Panc1 (cell line): Measurements from ENCODE around the gene FRMD4A. TPM values are rescaled to one million over a fixed set of nuclear protein-coding genes. Genes with fewer than 3 reads are reported as not detected.

ENCODE experiments used
- ATAC-seq: fragments of 200-7000 bp; cut with Tn5 transposase; 2 replicates; pipeline ENCODE4 v1.9.1; 2020; ENCODE audit warnings: mild to moderate bottlenecking, moderate library complexity
- BruUV-seq: library from RNA; stranded (reverse); fragments of 400-500 nt; replicated peaks from 2 replicates; lab custom pipeline; 2021; lab: Mats Ljungman, UMichigan
- CTCF ChIA-PET: fragments of 300-600 bp; sonication (Branson Sonifier 250); formaldehyde crosslinking; loops from one replicate; lab custom pipeline; 2022; ENCODE audit warnings: antibody characterized with exemption; lab: Charles Lee
- POLR2A ChIA-PET: fragments of 300-600 bp; sonication (Branson Sonifier 250); formaldehyde crosslinking; loops from one replicate; lab custom pipeline; 2022; ENCODE audit warnings: antibody characterized with exemption; lab: Charles Lee
- DNase-seq: peaks from one replicate; pipeline ENCODE4 v3.0.0-alpha.2; 2010; ENCODE audit warnings: low read depth, low spot score
- H3K27ac ChIP-seq: 2 replicates; pipeline ENCODE4 v1.5.1; 2011; ENCODE audit warnings: mild to moderate bottlenecking, low read length, inconsistent platforms
- H3K27me3 ChIP-seq: fragments of 200-500 bp; sonication (Bioruptor generic); 2 replicates; pipeline ENCODE4 v1.6.0; 2014; ENCODE audit warnings: low read length, inconsistent platforms; ENCODE audit not compliant: control insufficient read depth, insufficient read depth
- H3K36me3 ChIP-seq: fragments of 200-500 bp; sonication (Bioruptor generic); 2 replicates; pipeline ENCODE4 v1.5.1; 2014; ENCODE audit warnings: inconsistent platforms, mild to moderate bottlenecking, low read length, moderate library complexity; ENCODE audit not compliant: control insufficient read depth, insufficient read depth
- H3K4me1 ChIP-seq: 2 replicates; pipeline ENCODE4 v1.5.1; 2011; ENCODE audit warnings: inconsistent platforms, mild to moderate bottlenecking, low read length, moderate library complexity; ENCODE audit not compliant: control insufficient read depth, insufficient read depth
- H3K4me3 ChIP-seq, 2 experiments: 2 replicates each; pipeline ENCODE4 v1.5.1; 2011 to 2012; ENCODE audit warnings: low read depth in 2 of 2, low read length in 2 of 2, mild to moderate bottlenecking in 2 of 2, inconsistent platforms in 1 of 2, moderate library complexity in 1 of 2
- H3K9me3 ChIP-seq: fragments of 200-500 bp; sonication (Bioruptor generic); 2 replicates; pipeline ENCODE4 v1.5.1; 2014; ENCODE audit warnings: low read depth, mild to moderate bottlenecking, inconsistent platforms, low read length, moderate library complexity; ENCODE audit not compliant: control insufficient read depth, insufficient read depth
- CTCF ChIP-seq: fragments of 450-650 bp; IDR thresholded peaks from 2 replicates; pipeline ENCODE4 v1.5.1; 2017; ENCODE audit warnings: mild to moderate bottlenecking
- POLR2AphosphoS5 ChIP-seq: IDR thresholded peaks from 2 replicates; pipeline ENCODE4 v1.6.1; 2012; ENCODE audit warnings: mild to moderate bottlenecking, low read depth, low read length, moderate library complexity
- REST ChIP-seq, 2 experiments: IDR thresholded peaks; 2 replicates each; pipeline ENCODE4 v1.6.1; 2011 to 2012; ENCODE audit warnings: low read depth in 2 of 2, control low read depth in 1 of 2, low read length in 1 of 2, mild to moderate bottlenecking in 1 of 2, moderate library complexity in 1 of 2; ENCODE audit not compliant: insufficient read depth in 1 of 2
- SIN3A ChIP-seq: IDR thresholded peaks from 2 replicates; pipeline ENCODE4 v1.6.1; 2012; ENCODE audit warnings: low read depth, mild to moderate bottlenecking, low read length, moderate library complexity, borderline replicate concordance; ENCODE audit not compliant: insufficient read depth
- TCF7L2 ChIP-seq: IDR thresholded peaks from 2 replicates; pipeline ENCODE4 v1.6.1; 2011; ENCODE audit warnings: mild to moderate bottlenecking, low read depth, low read length, inconsistent platforms
- in situ Hi-C: cut with HindIII; loops from 2 replicates; pipeline ENCODE4 v1.10.0; 2016; ENCODE audit warnings: low sequenced_read_pairs, low pct_unique_long_range_greater_than_20kb
- intact Hi-C: fragments of 100-400 bp; cut with micrococcal nuclease; formaldehyde crosslinking; loops from one replicate; pipeline ENCODE4 v1.10.0; 2022; ENCODE audit not compliant: unreplicated experiment
- total RNA-seq: library from RNA; stranded (reverse); gene quantifications from one replicate; pipeline ENCODE4 v1.2.1, GENCODE V29; 2021; ENCODE audit not compliant: unreplicated experiment

The FRMD4A gene
- total RNA-seq, 1 experiment from 2014 or later: 7.1 TPM

- DNase-seq: no peak
- Histone ChIP-seq H3K4me1 (no peaks in the 10 kb centered on the region), H3K36me3 (no peaks in the 10 kb centered on the region), H3K9me3 (no peaks in the 10 kb centered on the region), H3K4me3 (no peak overlapping the region), H3K27me3 (peaks cover 3% of the 10 kb centered on the region), H3K27ac (no peak overlapping the region)
- intact Hi-C loops (no loop called here), in situ Hi-C loops (no loop called here)
- ChIA-PET CTCF (no interaction called here), POLR2A (no interaction called here)
- TF ChIP-seq CTCF (no peak), TCF7L2 (no peak), POLR2AphosphoS5 (no peak), SIN3A (no peak), REST (IDR thresholded peaks at IDR 0.05; ENCODE audit: insufficient read depth in 1 of 2, low read depth in 2 of 2, low read length in 1 of 2) (no peak)
- no TSS peak for BruUV-seq
- ATAC-seq: no peak
Observed at GRCh38 chr10:14333606-14334005, 2.9 kb upstream of the FRMD4A start.

- ChIA-PET CTCF (no interaction called here), POLR2A (no interaction called here)
- H3K4me1 ChIP-seq: no peaks in the 10 kb centered on the region
- ATAC-seq (no peak), DNase-seq (no peak)
- intact Hi-C loops (no loop called here), in situ Hi-C loops (no loop called here)
- H3K4me3 ChIP-seq: no peak overlapping the region
- no peak for TF ChIP-seq POLR2AphosphoS5
- no peak for TF ChIP-seq CTCF
- no peak for TF ChIP-seq REST (IDR thresholded peaks at IDR 0.05; ENCODE audit: insufficient read depth in 1 of 2, low read depth in 2 of 2, low read length in 1 of 2)
- TF ChIP-seq TCF7L2: no peak
- TF ChIP-seq SIN3A: no peak
- H3K27me3 ChIP-seq: no peaks in the 10 kb centered on the region; the same call in none of the 2 replicates
- BruUV-seq: no TSS peak
- H3K27ac ChIP-seq: no peak overlapping the region
- no peaks in the 10 kb centered on the region for H3K36me3 ChIP-seq
- H3K9me3 ChIP-seq: no peaks in the 10 kb centered on the region
Observed at GRCh38 chr10:14332903-14333302, 2.2 kb upstream of the FRMD4A start.
